Epidermal melanocyte (primary cell): ENCODE measurements around the gene VSIG10L.

Experiments used
- DNase-seq: peaks from one replicate; pipeline ENCODE4 v3.0.0; 2011; ENCODE audit warnings: low spot score; ENCODE audit not compliant: insufficient read length

Gene VSIG10L

DNA sequence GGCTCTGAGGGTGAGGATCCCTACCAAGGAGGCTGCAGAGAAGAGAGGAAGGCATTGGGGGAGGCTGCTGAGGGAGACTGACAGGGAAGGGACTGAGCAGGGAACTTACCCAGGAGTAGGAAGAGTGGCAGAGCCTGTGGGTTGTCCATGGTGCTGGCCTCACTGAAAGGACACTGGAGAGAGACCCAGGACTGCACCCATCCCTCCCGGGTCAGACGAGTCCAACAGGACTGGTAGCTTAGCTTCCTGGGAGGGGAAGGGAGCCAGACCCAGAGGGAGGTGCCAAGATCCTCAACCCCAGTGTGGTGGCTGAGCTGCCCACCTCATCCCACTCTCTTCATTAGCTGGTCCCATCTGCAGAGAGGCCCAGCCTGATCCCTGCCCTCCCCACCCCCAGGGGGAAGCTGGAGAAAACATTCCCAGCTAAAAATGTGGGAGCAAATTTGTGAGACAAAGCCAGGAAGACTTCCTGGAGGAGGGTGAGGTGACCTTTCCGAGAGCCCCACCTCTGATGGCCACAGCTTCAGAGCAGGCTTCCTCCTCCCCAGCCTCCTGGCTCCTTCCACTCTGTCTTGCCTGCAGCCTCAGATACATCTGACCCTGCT lies at the start of gene VSIG10L:
Gene VSIG10L (minus strand): TSS at position 164 of the 605 bp plus-strand sequence. CDS start 15 bp downstream, at position 149.
- no peak for DNase-seq

DNA sequence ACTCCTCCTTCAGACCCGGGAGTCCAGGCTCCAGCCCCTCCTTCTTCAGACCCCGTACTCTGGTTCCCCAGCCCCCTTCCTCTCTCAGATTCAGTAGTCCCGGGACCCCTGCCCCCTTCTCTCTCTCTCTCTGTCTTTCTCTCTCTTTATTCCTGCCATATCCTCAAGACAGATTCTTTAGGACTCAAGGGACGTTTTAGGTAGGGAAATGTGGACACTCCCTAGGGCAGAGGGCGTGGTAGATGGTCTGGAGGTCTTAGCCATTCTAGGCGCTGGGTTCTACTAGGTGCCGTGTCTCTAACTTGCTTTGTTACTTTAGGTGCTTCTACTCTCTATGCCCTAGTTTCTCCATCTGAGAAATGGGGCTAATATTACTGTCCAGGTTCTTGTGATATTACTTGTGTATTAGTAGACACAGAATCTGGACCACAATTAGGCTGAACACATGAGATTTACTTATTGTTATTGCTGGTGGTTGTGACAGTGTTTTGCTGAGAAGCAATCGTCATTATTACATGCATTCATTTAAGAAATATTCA lies 49.2 kb upstream of the VSIG10L start:
- no peak for DNase-seq

DNA sequence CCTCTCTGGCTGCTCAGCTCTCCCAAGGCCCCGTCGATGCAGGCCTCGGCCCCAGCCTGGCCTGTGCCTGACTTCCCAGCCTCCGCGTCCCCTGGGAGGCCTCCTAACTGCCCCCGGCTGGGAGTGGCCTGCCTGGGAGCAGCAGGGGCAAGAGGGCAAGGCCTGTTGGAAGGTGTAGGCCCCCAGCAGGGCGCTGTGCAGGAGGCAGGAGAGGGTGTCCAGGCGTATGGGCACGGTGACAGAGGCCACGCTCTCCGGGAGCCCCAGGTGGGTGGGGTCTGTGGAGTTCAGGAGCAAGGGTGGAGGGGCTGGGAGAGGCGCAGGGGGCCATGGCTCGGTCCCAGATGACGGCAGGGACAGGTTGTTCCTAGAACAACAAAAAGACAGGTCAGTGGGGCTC lies 47.2 kb upstream of the VSIG10L start:
- DNase-seq, result no peak

DNA sequence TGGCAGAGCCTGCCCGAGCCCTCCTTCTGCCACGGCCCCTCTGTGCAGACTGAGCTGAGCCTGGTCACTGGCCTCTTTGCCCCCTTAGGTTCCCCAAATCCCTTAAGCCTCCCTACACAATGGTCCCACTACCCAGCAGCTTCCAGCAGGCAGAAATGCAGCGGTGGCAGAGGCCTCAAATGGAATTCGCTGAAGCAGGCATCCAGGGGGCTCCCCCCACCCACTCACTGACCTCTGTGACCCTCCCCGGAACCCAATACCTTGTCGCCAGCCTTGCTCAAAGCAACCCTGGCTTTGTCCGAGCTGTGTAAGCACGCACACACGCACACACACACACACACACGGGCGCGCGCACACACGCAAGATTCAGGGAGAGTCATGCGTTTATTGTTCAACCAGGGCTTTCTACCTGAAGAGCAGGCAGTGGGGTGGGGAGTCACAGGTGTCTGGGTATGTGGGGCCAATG lies 46.0 kb upstream of the VSIG10L start, which contains the start of gene LIM2:
Gene LIM2 (minus strand): TSS at position 51 of the 466 bp plus-strand sequence. CDS start 531 bp downstream, outside the sequence.
- DNase-seq, result no peak

DNA sequence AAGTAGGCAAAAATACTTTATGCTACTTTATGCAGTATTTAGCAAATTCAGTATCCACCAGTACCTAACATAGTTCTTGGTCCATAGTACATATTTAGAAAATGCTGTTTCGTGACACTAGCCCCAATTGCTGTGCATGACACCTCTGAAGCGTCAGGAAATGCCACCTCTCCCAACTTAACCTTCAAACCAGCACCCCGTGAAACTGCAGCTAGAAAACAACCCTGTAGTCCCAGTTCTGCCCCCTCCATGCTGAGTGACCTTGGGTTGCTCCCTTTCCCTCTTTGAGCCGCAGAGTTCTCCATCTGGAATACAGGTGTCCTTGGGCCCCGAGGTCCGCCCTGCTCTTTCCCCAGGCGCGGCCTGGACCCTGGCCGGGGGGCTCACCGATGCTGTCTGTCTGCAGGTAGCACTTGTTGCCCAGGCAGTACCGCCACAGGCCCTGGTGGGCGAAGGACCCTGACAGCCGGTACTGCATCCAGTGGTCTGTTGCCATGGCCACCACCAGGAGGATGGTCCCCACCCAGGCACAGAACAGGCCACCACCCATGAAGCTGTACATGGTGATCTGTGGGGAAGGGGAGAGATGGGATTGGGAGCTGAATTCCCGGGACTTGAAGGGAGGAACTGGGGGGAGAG lies 45.1 kb upstream of the VSIG10L start:
- DNase-seq, result no peak

DNA sequence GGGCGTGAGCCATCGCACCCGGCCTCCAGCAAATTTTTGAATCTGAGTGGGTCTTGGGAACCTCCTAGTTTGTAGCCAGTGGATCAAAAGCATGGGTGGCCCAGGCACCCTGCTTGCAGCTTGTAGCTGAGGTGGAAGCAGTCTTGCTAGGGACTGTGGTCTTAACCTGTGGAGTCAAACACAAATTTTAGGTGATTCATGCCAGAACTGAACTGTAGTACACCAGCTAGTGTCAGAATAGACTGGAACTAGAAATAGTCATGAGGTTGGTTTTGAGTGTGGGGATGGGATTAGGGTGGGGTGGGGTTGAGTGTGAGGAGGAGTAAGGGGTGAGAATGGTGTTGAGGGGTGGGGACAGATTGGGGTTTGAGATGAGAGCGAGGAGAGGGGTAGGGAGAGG lies 40.1 kb upstream of the VSIG10L start:
- DNase-seq, result no peak

DNA sequence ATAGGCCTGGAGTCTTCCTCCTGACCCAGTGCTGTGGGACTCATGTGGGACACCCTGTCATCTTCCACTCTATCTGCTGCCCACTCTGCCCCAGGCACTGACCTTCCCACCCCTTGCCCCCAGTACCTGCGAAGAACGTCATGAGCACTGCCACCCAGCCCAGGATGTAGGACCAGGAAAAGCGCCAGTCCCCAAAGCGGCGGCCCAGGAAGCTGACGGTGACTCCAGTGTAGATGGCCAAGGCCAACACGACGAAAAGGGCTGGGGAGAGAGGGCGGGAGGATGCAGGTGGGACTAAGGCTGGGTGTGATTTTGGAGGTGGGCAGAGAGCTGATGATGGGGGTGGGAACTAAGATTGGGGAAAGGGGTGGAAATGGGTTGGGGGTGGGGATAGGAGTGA lies 38.4 kb upstream of the VSIG10L start:
- DNase-seq, result no peak

DNA sequence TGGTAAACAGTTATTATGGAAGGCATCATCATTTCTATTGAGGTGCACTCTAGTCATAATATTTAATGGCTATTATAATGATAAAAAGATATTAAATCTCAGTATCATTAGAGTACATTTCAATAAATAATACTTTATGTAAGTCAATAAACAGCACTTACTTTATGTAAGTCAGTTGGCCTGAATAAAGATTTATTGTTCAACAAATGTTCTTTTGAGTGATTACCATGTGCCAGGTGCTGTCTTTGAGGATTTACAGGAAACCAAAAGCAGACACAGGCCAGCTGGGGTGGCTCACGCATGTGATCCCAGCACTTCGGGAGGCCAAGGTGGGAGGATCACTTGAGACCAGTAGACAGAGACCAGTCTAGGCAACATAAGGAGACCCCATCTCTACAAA lies 35.5 kb upstream of the VSIG10L start:
- no peak for DNase-seq

DNA sequence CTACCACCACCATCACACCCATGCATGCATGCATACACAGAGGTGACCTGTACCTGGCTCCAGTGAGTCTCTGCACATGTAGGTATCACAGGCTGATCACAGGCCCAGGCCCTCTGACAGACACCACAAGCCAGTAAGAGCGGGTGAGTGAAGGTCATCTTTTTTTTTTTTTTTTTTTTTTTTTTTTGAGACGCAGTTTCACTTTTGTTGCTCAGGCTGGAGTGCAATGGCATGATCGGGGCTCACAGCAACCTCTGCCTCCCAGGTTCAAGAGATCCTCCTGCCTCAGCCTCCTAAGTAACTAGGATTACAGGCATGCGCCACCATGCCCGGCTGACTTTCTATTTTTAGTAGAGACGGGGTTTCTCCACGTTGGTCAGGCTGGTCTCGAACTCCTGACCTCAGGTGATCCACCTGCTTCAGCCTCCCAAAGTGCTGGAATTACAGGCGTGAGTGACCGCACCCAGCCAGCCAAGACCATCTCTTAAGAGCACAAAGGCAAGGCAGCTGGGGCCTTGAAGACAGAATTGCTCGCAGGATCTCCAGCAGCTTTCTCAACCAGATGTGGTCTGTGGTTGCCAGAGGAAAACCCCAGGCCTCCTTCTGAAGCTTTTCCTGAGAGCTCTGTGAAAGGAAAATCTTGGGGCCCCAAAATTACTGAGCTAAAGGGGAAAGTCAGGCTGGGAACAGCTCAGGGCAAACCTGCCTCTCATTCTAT lies 33.7 kb upstream of the VSIG10L start:
- no peak for DNase-seq

DNA sequence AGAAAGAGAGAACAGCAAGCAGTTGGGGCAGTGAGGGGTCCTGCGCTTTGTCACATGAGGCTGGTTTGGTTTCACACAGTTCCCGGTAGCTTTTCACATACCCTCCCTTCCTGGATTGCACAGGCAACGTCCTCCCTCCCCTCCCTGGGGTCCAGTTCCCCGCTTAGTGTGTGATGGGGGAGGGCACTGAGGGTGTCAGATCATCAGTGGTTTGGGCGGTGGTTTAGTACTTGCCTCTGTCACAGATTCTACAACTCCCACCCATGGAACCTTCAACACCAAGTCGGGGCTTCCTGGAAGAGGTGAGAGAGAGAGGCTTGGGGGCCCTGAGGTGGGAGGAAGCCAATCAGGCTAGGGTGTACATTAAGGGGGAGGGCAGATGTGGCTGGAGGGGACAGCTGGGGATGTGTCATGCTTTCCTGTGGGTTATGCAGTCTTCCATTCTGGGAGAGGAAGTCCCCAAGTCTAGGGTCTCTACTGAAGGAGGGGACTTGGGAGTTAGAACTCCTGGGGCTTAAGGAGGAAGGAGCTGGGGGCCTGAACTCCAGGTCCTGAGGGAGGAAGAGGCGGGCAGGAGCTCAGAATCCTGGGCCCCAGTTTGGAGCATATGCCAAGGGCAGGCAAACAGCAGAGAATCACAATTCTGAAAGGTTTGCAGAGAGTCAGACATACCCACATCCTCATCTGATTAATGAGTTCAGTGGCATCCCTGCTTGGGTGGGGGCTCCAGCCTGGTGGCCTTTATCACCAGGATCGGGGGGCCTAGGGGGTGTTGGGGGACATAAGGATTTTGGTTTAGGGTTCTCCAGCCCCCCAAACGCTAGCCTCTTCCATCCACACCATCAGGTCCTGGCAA lies 30.9 kb upstream of the VSIG10L start, which contains the start of gene NKG7:
Gene NKG7 (minus strand): TSS at position 6 of the 856 bp plus-strand sequence. CDS start 119 bp downstream, outside the sequence.
- DNase-seq, result no peak

DNA sequence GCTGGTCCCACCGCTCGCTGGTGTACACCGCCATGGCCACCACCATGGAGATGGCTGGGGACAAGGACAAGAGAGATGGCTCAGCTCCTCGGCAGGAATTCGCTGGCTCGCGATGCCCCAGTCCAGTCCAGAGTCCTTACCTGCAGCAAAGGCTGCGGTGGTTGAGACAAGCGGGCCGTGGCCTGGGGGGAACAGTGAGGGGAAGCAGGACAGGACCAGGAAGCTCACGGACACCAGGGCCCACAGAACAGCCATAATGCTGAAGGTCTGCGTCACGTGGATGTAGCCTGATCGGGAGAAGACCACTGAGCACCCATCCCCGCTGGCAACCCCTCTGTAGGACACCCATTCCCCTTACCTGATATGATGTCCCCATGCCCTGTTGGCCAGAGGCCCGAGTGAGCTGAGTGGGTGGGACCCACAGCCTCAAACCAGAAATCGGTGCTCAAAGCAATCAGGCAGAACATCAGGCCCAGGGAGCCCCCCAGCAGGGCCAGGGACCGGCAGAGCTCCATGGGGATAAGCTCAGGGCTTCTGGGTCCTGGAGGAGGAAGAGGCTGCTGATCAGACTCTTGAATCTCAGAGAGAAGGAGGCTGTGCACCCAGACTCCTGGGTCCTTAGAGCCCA lies 30.2 kb upstream of the VSIG10L start:
- DNase-seq, result no peak

DNA sequence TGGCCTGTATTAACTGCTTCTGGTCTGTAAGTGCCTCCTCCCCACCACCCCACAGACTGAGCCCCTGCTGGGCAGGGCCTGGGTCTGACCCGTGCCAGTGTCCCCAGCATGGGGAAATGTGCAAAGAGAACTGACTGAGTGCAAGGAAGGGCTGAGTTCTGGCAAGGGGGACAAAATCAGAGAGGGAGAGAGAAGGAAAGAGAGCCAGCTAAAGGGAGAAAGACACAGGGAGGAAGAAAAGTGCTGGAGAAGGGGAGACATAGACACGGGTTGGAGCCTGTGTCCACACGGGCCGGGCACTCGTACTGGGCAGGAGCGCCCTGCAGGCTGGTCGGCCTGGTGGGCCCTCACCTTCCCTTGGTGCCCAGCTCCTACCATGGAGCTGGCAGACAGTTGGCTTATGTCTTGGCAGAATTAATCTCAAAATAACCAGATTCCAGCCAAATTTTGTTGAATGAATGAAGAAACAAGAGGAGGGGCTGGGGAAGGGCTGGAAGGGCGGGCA lies 29.3 kb upstream of the VSIG10L start:
- no peak for DNase-seq

DNA sequence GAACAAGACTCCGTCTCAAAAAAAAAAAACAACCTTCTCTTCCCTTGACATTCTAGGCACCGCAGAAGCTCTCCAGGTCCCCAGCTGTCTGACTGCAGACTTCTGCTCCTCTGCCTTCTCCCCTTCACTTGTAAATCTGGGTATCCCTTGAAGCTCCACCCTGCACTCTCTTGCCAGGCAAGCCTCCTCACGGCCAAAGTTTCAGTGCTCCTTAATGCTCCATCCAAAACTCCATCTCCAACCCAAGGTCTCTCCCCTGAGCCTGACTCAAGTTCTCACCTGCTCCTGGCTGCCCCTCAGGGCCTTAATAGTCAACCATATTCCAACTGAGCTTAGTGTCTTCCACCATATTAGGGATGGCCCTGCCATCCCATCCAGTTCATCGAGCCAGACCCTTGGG lies 28.3 kb upstream of the VSIG10L start:
- no peak for DNase-seq

DNA sequence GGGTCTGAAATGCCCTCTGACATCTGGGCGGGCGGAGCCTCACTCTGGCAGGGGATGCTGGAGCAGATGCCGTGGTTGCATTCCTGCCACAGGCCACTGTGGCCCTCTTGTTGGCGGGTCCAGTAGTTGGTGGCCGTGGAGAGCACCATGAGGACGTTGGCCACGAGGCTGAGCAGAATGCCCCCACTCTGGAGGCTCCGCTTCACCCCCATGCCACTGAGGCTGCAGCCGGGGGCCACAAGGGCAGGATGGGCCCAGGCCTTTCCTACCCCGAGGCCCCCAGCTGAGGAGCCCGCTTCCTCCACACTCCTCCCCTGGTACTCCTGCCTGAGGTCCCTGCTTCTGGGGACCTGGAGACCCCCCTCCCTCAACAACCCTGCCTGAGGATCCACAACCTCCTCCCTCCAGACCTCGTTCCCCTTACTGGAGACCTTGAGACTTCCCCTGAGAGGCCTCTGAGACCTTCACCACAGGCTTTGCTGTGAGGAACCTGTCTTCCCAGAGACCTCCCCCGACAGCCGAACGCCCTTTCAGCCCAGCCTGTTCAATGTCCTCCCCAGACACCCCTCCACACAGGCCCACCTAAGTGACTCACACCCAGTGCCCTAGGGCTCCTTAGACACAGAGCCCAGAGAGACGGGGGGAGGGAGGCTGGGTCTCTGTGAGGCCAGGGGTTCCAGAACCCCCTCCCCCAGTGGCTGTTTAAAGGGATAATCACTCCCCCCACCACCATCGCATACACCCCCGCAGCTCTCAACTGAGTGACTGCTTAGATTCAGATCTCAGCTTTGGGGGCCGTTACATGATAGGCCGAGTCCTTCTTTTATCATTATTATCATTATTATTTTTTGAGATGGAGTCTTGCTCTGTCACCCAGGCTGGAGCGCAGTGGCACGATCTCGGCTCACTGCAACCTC lies 26.7 kb upstream of the VSIG10L start, which contains the start of gene CLDND2:
Gene CLDND2 (minus strand): TSS at position 638 of the 917 bp plus-strand sequence. CDS start 426 bp downstream, at position 212.
- DNase-seq, result no peak

DNA sequence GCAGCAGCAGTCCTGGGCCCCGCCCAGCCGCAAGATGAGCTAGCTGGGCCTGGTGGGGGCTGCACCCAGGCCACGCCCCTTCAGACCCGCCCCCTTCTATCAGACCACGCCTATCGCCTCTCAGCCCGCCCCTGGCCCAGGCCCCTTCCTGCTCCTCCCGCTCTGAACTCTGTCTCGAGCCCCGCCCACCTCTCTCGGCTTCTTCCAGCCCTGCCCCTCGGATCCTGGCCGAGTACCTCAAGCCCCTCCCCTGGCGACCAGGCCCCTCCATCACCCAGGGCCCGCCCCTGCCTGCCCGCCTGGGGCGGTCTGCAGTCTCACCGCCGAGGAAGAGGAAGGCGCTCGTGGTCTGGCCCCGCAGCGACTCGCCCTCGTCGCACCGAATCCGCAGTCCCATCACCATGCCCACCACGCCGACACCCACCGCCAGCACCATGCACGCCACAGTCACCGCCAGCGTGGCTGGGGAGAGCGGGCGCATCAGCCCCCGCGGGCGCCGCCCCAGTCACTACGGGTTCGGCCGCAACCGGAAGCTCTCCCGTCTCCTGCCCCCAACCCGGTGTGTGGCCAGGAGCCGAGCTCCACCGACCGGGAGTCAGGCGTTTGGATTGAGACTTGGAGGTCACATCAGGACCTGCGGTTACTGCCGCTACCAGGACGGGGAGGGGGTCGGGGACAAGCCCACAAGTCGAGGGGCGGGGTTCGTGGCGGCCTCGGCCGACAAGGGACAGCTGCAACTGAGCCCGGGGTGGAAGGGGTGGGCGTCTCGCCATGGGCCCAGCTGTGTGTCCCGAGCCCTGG lies 25.8 kb upstream of the VSIG10L start:
- DNase-seq, result peak; percentile 82

DNA sequence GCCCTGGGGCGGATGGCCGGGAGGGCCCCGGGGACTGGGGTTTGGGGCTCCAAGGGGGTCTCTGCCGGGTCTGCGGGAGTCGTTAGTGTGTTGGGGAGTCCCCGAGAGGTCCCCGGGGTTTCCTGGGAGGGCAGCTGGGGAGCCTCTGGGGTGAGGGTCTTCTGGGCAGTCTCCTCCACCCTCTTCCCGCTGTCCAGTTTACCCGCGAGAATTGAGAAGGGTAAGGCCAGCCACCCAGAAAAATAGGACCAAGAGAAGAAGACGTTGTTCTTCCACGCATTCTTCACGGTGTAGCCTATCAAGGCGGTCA lies 25.3 kb upstream of the VSIG10L start:
- no peak for DNase-seq

DNA sequence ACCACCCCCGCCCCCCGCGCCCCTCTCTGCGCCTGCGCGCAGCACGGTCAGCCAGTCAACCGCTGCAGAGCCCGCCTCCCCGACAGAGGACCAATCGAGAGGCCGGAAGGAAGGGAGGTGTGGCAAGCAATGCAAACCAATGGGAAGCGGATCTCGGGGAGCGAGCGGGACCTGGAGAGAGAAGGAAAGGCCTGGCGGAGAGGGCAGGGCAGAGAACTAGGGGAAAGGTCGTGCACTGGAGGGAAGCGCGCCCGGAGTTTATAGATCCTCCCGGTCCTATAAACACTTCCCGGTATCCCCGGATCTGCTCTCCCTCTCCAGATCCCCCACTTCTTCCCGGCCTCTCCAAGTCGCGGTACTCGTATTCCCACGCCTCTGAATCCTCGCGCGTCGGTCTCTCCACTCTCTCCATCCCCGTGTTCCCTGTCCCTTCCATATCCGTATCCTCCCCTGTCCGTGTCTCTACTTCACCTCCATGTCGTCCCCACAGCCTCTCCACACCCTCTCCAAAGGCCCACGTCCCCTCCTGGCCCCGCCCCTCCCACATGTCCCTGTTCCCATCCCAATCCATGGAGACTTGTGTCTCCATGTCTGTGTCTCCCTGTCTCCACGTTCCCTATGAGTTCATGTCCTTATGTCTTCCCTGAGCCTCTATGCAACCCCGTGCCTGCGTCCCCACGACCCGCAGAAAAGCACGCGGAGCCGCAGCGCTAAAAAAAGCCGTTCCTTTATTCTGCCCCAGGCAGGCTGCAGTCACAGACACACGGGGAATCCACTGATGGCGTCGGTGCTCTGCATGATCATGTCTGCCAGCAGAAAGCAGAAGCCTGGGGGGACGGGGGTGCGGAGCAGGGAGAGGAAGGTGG lies 24.7 kb upstream of the VSIG10L start:
- peak; percentile 81 for DNase-seq

DNA sequence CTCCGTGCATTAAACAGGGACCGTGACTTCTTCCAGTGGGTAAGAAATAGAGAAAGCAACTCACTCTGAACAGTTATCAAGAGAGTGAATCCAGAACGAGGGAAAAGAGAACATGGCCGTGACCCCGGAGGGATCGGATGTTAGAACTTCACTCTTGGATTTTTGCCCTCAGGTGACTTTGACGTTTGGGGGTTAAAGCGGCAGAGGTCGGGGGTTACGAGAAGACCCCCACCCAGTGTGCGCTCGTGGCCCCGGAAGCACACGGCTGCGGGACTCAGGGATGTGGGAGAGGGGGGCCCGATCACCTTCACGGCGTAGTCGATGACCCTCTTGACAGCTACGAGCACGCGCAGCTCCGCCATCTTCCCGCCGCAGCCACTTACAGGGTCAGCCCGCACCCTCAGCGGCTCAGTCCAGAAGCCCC lies 24.0 kb upstream of the VSIG10L start, which contains the start of gene ETFB:
Gene ETFB (minus strand): TSS at position 424 of the 424 bp plus-strand sequence. CDS start 62 bp downstream, at position 362.
- DNase-seq, result no peak
